SW 1271 (cell line): Measurements from ENCODE around the gene PDS5A.
"Not testable (repeated sequence)": the region's sequence is repeated elsewhere in the genome, so short reads cannot be mapped to it uniquely, and the experiment has no call there.

Experiments
- DNase-seq, 2 experiments: peaks; one replicate each; lab custom pipeline; 2025; lab: John Stamatoyannopoulos, UW

Gene PDS5A

DNA sequence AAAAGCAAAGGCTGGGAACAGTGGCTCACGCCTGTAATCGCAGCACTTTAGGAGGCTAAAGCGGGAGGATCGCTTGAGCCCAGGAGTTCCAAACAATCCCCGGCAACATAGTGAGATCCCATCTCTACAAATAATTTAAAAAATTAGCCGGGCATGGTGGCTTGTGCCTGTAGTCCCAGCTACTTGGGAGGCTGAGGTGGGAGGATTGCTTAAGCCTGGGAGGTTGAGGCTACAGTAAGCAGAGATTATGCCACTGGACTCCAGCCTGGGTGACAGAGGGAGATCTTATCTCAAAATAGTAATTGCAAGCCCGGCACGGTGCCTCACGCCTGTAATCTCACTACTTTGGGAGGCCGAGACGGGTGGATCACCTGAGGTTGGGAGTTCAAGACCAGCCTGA lies 139.3 kb downstream of the PDS5A start:
- DNase-seq = not testable (repeated sequence)

DNA sequence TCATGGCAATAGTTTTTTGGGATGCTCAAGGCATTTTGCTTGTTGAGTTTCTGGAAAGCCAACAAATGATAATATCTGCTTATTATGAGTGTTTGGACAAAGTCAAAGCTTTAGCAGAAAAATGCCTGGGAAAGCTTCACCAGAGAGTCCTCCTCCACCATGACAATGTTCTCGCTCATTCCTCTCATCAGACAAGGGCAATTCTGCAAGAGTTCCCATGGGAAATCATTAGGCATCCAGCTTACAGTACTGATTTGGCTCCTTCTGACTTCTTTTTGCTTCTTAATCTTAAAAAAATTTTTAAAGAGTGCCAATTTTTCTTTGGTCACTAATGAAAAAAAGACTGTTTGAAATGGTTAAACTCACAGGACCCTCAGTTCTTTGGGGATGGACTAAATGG lies 143.4 kb downstream of the PDS5A start:
- no peak for DNase-seq

DNA sequence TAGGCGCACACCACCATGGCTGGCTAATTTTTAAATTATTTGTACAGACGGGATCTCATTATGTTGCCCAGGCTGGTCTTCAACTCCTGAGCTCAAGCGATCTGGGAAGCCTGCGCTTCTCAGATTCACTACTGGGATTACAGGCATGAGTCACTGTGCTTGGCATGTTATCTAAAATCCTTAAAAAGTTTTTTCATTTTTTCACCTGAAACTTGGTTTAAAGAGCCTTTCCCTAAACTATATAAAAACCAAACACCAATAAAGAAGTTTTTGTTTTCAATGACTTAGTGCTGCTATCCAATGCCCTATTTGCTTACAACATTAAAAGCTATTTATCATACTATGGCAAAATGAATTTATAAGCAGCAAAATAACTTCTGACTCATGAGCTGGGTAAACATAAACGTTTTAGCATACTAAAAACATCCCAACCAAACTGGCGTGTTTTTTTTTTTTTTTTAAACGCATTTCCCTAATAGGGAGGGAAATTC lies 151.9 kb downstream of the PDS5A start:
- no peak for DNase-seq

DNA sequence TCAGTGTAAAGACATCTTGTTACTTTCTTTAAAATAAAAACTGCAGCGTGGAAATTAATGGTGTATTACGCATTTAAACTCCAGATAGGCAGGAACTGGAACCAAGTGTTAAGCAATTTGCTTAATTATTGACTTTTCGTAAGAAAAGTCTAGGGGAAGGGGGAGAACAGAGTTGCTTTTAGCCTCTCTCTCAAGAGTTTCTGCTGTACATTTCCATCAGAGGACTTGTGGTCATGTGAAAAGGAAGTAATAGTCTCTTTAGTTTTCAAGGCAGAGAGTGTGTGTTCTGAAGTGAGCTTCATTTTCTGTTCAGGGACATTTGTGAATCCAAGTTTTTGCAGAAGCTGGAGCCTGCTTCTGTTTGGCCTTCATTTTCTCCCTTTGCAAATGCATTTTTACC lies 152.6 kb downstream of the PDS5A start:
- DNase-seq = no peak

DNA sequence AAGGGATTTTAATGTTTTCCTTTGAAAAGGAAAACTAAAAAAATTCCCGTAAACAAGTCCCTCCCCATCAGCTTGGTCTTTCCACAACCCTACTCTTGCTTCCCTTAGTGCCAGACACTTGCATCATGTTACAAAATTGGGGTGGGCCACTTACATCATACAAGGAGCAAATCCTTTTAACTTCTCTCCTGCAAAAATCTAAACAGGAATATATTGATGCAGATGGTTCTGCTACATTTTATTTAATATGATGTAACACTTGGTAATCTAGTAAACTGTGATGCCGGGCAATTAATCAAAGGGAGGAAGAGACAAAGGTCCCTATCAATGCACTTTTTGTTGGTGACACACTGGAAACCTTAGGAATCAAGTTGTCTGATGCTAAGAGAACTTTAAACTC lies 154.5 kb downstream of the PDS5A start:
- DNase-seq = no peak

DNA sequence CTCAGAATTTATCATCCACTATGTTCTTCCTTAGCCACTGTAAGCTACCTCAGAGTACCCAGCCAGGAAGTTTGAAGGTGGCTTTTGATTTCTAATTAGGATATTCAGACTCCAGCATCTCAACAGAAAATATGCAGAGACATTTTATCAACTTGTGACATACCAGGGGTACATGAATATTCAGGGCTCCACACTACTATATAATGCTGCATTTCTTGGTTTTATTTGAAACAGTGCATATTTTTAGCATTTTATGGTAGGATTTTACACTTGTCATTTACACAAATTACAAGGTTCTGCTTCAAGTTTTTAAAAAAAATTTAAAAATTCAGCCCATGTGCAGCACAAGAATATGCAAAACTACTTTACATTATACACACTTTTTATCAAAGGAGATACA lies 155.0 kb downstream of the PDS5A start:
- DNase-seq = no peak

DNA sequence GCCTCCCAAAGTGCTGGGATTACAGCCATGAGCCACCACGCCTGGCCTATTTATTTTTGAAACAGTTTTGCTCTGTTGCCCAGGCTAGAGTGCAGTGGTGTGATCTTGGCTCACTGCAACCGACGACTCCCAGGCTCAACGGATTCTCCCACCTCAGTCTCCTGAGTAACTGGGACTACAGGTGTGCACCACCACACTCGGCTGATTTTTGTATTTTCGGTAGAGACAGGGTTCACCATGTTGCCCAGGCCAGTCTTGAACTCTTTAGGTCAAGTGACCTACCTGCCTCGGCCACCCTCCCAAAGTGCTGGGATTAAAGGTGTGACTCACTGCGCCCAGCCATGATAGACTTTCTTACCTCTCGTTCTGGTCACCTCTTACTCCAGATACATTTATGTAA lies 155.8 kb downstream of the PDS5A start:
- DNase-seq = no peak

DNA sequence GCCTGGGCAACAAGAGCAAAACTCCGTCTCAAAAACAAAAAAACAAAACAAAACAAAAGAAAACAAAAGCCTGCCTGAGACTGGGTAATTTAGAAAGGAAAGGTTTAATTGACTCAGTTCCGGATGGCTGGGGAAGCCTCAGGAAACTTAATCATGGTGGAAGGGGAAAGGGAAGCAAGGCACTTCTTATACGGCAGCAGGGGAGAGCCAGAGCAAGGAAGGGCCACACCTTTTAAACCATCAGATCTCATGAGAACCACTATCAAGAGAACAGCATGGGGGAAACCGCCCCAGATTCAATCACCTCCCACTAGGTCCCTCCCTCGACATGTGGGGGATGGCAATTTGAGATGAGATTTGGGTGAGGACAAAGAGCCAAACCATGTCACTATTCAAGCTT lies 157.5 kb downstream of the PDS5A start:
- no peak for DNase-seq

DNA sequence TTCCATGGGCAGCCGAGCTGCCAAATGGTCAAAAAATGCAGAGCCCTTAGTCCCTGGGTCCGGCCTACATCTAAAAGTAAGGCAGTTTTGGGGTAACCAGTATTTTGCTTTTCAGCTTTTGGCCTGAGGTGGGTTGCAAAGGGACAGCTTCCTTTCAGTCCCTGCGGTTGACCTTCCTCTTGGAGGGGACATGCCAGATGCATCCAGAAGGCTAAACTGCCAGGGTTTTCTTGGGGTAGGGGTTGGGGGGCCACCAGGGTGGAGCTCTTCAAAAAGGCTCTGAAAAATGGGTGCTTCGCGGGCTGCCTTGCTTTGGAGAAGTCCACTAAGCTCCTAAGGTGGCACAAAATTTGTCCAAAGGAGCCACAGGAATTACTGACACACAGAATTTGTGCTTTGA lies 159.1 kb downstream of the PDS5A start:
- no peak for DNase-seq

DNA sequence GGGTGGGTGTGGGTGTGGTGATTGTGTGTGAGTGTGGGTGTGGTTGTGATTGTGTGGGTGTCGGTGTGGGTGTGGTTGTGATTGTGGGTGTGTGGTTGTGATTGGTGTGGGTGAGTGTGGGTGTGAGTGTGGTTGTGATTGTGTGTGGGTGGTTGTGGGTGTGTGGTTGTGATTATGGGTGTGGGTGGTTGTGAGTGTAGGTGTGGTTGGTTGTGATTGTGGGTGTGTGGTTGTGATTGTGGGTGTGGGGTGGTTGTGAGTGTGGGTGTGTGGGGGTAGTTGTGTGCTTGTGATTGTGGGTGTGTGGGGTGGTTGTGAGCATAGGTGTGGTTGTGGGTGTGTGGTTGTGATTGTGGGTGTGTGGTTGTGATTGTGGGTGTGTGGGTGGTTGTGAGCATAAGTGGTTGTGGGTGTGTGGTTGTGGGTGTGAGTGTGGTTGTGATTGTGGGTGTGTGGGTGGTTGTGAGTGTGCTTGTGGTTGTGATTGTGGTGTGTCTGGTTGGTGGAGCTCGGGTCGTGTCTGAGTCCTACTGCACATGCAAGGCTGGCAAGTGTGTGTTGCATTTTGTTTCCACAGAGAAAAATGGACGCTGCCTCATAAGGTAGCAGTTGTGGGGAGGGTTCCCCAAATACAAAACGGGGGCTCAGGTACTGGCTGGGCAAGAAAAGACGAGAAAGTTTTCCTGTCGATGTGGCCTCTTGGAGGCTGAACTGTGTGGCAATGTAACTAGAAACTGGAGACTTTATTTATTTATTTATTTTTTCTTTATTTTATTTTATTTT lies 163.1 kb downstream of the PDS5A start:
- no peak for DNase-seq

DNA sequence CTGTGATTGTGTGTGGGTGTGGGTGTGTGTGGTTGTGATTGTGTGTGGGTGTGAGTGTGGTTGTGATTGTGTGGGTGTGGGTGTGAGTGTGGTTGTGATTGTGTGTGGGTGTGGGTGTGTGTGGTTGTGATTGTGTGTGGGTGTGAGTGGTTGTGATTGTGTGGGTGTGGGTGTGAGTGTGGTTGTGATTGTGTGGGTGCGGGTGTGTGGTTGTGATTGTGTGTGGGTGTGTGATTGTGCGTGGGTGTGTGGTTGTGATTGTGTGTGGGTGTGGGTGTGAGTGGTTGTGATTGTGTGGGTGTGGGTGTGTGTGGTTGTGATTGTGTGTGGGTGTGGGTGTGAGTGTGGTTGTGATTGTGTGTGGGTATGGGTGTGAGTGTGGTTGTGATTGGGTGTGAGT lies 163.9 kb downstream of the PDS5A start:
- DNase-seq = not testable (repeated sequence)

DNA sequence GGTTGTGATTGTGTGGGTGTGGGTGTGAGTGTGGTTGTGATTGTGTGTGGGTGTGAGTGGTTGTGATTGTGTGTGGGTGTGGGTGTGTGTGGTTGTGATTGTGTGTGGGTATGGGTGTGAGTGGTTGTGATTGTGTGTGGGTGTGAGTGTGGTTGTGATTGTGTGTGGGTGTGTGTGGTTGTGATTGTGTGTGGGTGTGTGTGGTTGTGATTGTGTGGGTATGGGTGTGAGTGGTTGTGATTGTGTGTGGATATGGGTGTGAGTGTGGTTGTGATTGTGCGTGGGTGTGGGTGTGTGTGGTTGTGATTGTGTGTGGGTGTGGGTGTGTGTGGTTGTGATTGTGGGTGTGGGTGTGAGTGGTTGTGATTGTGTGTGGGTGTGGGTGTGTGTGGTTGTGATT lies 164.7 kb downstream of the PDS5A start:
- DNase-seq = not testable (repeated sequence)

DNA sequence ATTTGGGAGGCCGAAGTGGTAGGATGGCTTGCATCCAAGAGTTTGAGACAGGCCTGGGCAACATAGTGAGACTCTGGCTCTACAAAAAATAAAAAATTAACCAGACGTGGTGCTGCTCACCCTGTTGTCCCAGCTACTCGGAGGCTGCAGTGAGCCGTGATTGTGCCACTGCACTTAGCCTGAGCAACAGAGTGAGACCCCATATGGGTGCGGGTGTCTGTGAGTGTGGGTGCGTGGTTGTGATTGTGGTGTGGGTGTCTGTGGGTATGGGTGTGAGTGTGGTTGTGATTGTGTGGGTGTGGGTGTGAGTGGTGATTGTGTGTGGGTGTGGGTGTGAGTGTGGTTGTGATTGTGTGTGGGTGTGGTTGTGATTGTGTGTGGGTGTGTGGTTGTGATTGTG lies 165.2 kb downstream of the PDS5A start:
- no peak for DNase-seq

DNA sequence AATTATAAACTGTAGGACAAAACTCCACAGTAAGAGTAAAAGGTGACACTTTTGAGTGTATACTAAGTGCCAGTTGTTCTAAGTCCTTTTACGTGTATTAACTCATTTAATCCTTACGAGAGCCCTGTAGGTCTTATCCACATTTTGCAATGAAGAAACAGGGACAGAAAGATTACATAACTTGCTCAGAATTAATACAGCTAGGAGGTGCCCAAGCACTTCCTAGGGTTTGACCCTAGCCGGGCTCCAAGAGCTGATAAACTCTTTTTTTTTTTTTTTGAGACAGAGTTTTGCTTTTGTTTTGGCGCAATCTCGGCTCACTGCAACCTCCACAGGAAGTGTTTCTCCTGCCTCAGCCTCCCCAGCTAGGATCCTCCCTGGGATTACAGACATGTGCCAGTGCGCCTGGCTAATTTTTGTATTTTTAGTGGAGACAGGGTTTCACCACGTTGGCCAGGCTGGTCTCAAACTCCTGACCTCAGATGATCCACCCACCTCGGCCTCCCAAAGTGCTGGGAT lies 169.4 kb downstream of the PDS5A start:
- DNase-seq = no peak

DNA sequence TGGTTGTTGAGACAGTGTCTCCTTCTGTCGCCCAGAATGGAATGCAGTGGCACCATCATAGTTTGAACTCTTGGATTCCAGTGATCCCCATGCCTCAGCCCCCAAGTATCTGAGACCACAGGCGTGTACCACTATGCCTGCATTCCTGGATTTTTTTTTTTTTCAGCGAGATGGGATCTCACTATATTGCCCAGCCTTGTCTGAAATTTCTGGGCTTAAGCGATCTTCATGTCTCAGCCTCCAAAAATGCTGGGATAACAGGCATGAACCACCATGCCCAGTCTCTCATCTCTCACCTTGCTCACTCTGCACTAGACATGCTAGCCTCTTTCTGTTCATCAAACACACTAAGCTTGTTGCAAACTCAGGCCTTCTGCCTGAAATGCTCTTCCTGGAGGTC lies 175.7 kb downstream of the PDS5A start:
- no peak for DNase-seq

DNA sequence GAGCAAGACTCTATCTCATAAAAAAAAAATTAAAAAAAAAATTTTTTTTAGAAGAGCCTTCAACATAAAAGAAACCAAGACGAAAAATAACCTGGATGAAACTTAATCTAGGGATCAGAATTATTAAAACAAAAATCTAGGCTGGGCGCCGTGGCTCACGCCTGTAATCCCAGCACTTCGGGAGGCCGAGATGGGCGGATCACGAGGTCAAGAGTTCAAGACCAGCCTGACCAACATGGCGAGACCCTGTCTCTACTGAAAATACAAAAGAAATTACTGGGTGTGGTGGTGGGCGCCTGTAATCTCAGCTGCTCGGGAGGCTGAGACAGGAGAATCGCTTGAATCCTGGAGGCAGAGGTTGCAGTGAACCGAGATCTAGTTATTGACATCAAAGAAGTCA lies 184.7 kb downstream of the PDS5A start:
- DNase-seq = not testable (repeated sequence)

DNA sequence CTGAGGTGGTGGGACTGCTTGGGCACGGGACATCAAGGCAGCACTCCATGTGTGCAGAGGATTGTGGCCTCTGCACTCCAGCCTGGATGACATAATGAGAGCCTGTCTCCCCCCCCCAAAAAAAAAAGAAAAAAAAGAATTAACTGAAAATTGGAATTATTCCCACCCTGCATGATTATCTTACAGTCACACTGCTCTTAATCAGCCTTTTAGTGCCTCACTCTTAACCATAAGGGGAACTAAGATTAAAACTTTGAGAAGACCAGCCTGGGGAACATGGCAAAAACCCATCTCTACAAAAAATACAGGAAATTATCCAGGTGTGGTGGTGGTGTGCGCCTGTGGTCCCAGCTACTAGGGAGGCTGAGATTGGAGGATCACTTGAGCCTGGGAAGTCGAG lies 185.2 kb downstream of the PDS5A start:
- no peak for DNase-seq

DNA sequence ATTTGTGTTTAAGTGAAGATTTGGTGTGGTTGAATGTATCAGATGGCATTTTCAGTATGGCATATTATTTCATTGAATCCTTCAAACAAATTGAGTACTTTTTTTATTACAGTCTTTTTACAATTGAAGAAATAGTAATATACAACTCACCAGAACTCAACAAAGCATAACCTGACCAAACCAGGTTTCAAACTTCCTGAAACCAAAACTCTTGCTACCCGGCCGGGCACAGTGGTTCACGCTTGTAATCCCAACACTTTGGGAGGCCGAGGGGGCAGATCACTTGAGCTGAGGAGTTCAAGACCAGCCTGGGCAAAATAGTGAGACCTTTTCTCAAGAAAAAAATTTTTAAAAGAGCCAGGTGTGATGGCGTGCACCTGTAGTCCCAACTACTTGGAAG lies 185.6 kb downstream of the PDS5A start:
- no peak for DNase-seq

DNA sequence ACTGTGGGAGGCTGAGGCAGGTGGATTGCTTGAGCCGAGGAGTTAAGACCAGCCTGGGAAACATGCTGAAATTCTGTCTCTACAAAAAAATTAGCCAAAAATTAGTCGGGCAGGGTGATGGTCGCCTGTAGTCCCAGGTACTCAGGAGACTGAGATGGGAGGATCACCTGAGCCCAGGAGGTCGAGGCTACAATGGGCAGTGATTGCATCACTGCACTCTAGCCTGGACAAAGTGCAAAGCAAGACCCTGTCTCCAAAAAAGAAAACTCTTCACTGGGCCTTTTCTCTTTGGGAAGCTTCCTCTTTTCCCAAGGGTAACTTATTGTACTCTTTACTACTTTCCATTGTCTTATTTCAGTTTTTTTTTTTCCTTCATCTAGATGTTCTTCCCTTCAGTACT lies 190.9 kb downstream of the PDS5A start:
- DNase-seq = no peak

DNA sequence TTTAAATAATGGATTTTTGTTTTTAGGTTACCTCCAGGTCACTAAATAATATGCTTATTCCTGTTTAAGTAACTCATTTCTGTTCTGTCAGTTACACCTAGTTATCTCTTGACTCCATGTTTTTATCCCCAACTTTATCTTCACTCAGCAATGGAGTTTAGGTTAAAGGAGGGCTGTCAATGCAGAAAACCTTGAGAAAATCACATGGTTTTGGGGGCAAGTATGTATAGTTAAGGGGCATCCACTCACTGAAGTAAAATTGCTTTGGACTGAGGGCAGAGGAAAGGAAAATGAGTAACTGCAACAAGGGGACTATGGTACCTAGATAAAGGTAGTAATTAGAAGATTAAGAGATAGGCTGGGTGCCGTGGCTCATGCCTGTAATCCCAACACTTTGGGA lies 192.6 kb downstream of the PDS5A start:
- no peak for DNase-seq

DNA sequence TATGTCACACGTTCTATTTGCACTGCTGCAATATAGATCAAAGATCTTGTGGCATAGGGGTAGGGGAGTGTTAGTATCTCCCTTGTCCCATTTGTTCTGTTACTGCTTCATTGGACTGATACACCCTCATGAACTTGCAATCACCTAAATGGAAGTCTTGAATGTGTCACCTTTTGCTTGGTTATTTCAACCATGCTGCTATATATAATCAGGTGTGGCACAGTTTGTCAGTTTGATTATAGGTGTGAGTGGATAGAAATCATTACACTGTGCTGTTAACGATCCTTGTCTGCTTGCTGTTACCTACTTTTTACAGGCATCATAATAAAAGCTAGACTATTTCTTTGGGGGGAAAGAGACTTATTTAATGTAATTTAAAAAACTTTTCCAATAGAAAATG lies 195.7 kb downstream of the PDS5A start:
- DNase-seq = not testable (repeated sequence)
